Large intestine (tissue), 3 donors: Measurements from ENCODE around the gene MED15. TPM values are rescaled to one million over a fixed set of nuclear protein-coding genes. Genes with fewer than 3 reads are reported as not detected.
A peak's percentile ranks its signal among the peaks of the same experiment; 100 is the strongest.
"Not testable (repeated sequence)": the region's sequence is repeated elsewhere in the genome, so short reads cannot be mapped to it uniquely, and the experiment has no call there.

Experiments
- DNase-seq, 2 donors: peaks; one replicate each; pipeline versions ENCODE4 v3.0.0 to v3.0.0-alpha.2; 2013
- H3K27ac ChIP-seq: one replicate; pipeline ENCODE4 v1.5.1; 2013; ENCODE audit warnings: low read length
- H3K27me3 ChIP-seq: 2 replicates; pipeline ENCODE4 v1.6.1; 2013; ENCODE audit warnings: low read length; ENCODE audit not compliant: control insufficient read depth, insufficient read depth
- H3K36me3 ChIP-seq: 2 replicates; pipeline ENCODE4 v1.6.1; 2013; ENCODE audit warnings: low read length; ENCODE audit not compliant: control insufficient read depth, insufficient read depth
- H3K4me1 ChIP-seq: one replicate; pipeline ENCODE4 v1.6.1; 2013; ENCODE audit warnings: low read length; ENCODE audit not compliant: control insufficient read depth, insufficient read depth
- H3K4me3 ChIP-seq: one replicate; pipeline ENCODE4 v1.5.1; 2013; ENCODE audit warnings: low read length
- H3K9me3 ChIP-seq: one replicate; pipeline ENCODE4 v1.6.1; 2013; ENCODE audit warnings: mild to moderate bottlenecking, low read depth, low read length, moderate library complexity; ENCODE audit not compliant: control insufficient read depth
- WGBS: methylation state at CpG from one replicate; pipeline ENCODE4 v1.1.5; 2013; ENCODE audit warnings: low lambda C conversion rate; ENCODE audit not compliant: insufficient coverage; 5-methylcytosine and 5-hydroxymethylcytosine counted together
- polyA plus RNA-seq: library from polyadenylated mRNA; unstranded; fragments of 120-200 nt; gene quantifications from one replicate; pipeline ENCODE4 v1.2.1, GENCODE V29; 2013

The MED15 gene
- polyA plus RNA-seq, 1 donor = 51.5 TPM

DNA sequence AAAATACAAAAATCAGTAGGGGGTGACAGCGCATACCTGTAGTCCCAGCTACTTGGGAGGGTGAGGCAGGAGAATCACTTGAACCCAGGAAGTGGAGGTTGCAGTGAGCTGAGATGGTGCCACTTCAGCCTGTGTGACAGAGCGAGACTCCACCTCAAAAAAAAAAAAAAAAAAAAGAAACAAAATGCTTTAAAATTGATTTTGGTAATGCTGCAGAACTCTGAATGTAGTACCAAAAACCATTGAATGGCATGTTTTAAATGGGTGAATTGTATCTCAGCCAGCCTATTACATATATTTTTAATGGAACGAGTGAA lies 37.9 kb downstream of the MED15 start:
- not testable (repeated sequence) for H3K27me3 ChIP-seq, H3K4me1 ChIP-seq, H3K9me3 ChIP-seq, H3K27ac ChIP-seq, DNase-seq, H3K4me3 ChIP-seq
- H3K36me3 ChIP-seq = peaks cover 25% of the 10 kb centered on the region
- WGBS = no CpG with 5 or more reads among the region's 3 CpGs

DNA sequence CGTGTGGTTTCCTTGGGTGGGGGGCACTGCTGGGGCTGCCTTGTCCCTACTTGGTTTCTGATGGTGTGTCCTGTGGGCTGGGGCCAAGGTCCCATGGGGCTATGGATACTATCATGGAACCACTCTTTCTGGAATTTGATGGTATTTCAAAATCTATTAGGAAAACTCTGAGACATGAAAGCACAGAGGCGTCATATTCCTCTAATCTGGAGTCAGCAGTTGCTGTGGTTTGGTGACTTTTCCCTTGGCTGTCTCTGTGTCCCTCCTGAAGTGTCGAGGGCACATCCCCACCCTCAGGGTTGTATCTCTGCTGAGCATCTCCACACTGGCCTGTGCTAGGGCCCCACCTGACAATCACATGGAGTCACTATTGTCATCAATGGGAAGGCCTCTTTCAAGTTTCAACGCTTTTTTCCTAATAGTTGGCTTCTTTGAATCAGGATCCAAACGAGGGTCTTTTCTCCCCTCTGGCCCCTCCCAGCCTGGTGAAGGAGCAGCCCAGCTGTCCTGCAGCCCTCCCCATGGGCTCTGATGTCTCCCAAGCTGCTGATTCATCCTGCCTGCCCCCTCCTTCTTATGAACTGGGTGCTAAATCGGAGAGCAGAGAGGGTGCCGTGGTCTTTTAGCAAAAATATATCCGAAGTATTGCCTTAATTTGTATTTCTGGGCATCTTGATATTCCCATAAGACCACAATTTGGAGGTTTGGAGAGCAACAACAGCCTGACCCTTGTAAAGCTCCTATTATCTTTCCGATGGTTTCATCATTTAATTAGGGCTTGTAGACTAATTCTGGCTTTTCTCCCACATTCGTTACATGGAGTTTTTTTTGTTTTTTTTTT lies 38.5 kb downstream of the MED15 start:
- no peak for DNase-seq
- 90% methylated on average over 3 of the region's 10 CpGs for WGBS
- Histone ChIP-seq H3K4me3 (no peak overlapping the region), H3K27me3 (no peaks in the 10 kb centered on the region), H3K4me1 (no peaks in the 10 kb centered on the region), H3K27ac (no peak overlapping the region), H3K9me3 (no peaks in the 10 kb centered on the region), H3K36me3 (peaks cover 22% of the 10 kb centered on the region)

DNA sequence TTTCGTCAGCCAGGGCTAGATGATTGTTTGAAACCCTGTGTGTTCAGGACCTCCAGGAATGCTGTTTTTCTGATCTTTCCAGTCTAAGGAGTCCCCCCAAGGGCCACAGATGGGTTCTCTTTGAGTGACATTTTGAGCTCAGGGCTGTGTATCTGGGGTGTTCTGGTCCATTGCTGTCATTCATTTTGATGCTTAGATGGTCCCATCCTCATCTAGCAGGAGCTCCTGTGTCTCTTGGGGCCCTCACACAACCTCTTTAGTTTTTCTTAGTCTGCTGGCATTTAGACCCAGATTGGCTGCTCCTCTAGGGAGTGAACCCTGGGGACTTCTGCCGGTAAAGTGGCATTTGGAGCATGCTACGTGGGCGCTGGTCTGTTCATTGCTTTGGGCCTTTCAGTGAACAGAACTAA lies 39.1 kb downstream of the MED15 start:
- DNase-seq = no peak
- Histone ChIP-seq H3K9me3 (no peaks in the 10 kb centered on the region), H3K27ac (no peak overlapping the region), H3K27me3 (no peaks in the 10 kb centered on the region), H3K4me1 (no peaks in the 10 kb centered on the region), H3K4me3 (no peak overlapping the region), H3K36me3 (peaks cover 28% of the 10 kb centered on the region)
- WGBS = no CpG with 5 or more reads among the region's 4 CpGs

DNA sequence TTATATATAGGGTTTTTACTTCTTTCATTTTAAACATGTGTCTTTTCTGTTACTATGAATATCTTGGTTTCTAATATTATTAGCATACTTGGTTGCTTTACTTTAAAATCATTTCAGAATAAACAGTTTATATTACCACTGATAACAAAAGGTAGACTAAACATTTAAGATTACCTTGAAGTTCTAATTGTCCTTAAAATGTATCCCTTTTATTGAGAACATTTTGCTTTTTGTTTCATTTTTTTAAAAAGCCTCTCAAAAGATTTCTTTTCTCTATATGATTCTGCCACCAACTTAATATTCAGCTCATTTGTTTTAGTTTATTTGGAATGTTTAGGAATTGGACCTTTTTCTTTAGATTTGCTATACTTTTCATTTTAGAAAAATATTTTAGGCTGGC lies 39.6 kb downstream of the MED15 start:
- Histone ChIP-seq H3K27me3 (no peaks in the 10 kb centered on the region), H3K9me3 (no peaks in the 10 kb centered on the region), H3K36me3 (peaks cover 29% of the 10 kb centered on the region), H3K4me3 (no peak overlapping the region), H3K27ac (no peak overlapping the region), H3K4me1 (peaks cover 2% of the 10 kb centered on the region)
- DNase-seq = no peak

DNA sequence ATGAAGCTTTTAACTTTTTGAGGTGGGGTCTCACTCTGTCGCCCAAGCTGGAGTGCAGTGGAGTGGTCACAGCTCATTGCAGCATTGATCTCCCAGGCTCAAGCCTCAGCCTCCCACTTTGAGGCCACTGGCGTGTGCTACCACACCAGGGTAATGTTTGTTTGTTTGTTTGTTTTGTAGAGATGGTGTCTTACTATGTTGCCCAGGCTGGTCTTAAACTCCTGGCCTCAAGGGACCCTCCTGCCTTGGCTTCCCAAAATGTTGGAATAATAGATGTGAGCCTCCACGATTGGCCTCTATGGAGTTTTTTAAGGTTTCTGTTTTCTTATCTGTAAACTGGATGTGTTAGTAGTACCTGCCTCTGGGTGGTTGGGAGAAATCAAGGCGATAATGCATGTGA lies 41.4 kb downstream of the MED15 start:
- Histone ChIP-seq H3K9me3 (no peaks in the 10 kb centered on the region), H3K36me3 (peaks cover 34% of the 10 kb centered on the region), H3K27me3 (no peaks in the 10 kb centered on the region), H3K4me1 (peaks cover 13% of the 10 kb centered on the region), H3K4me3 (no peak overlapping the region), H3K27ac (no peak overlapping the region)
- WGBS = no CpG with 5 or more reads among the region's 4 CpGs
- no peak for DNase-seq

DNA sequence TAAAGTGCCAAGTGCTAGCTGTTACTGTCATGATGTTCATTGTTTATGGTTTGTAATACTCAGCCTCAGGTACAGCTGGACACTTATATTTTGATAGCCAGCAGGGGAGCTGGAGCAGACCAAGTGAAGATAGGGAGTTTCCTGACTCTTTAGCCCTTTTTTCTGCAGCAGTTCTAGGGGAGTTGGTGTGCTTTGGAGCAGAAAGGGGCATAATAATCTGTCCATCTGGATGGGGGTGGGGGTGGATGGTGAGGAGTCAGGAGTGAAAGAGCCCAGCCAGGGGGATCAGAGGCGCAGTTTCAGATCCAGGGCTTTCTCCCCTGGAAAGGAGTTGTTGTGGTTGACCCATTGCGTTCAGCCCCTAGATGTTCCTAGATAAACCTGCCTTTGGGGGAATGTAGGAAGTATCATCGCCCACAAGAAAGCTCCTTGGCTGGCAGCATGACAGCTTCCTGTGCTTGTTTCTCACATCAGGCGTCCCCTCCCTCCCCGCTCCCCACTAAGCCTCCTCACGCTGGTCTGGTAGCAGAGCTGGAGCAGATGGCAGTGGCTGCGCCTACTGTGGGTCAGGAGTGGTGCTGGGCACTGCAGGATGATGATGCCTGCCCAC lies 41.9 kb downstream of the MED15 start:
- H3K4me3 ChIP-seq = no peak overlapping the region
- H3K4me1 ChIP-seq = peaks cover 15% of the 10 kb centered on the region
- no peak overlapping the region for H3K27ac ChIP-seq
- no peak for DNase-seq
- WGBS = no CpG with 5 or more reads among the region's 7 CpGs
- H3K9me3 ChIP-seq = no peaks in the 10 kb centered on the region
- H3K27me3 ChIP-seq = no peaks in the 10 kb centered on the region
- H3K36me3 ChIP-seq = peaks cover 39% of the 10 kb centered on the region

DNA sequence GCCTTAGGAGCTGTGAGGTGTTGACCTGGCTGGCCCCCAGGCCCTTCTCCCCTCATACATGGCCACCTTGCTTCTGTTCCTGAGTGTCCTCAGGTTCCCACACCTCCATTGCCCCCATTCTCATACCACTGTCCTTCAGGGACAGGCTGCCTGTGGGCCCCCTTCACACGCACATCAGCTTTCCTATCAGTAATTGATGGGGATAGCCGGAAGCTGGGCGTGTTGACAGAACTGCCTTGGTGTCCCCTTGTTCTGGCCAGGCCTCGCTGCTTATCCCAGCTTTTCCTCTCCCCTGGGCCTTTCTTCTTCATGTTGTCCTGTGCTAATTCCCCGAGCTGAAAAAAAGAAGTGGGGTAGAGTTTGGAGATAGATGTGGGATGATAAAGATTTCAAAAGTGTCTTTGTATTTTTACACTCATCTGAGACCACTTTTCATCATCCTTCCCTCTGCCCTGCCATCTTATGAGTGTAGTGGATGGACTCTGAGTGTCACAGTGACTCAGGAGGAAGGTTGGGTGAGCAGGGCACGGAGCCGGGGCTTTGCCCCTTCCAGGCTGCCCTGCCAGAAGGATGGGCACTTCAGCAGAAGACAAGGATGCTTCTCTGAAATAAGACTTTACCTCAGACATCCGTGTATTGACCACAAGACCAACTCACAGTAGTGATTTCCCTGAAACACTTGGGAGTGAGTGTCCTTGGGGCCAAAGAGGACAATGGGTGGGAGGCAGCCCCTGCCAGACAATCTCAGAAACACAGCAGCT lies 42.8 kb downstream of the MED15 start:
- WGBS = no CpG with 5 or more reads among the region's 8 CpGs
- H3K27me3 ChIP-seq = no peaks in the 10 kb centered on the region
- peaks cover 43% of the 10 kb centered on the region for H3K36me3 ChIP-seq
- H3K27ac ChIP-seq = peak overlapping the region; percentile 27
- H3K4me1 ChIP-seq = peaks cover 15% of the 10 kb centered on the region
- no peaks in the 10 kb centered on the region for H3K9me3 ChIP-seq
- H3K4me3 ChIP-seq = no peak overlapping the region
- no peak for DNase-seq

DNA sequence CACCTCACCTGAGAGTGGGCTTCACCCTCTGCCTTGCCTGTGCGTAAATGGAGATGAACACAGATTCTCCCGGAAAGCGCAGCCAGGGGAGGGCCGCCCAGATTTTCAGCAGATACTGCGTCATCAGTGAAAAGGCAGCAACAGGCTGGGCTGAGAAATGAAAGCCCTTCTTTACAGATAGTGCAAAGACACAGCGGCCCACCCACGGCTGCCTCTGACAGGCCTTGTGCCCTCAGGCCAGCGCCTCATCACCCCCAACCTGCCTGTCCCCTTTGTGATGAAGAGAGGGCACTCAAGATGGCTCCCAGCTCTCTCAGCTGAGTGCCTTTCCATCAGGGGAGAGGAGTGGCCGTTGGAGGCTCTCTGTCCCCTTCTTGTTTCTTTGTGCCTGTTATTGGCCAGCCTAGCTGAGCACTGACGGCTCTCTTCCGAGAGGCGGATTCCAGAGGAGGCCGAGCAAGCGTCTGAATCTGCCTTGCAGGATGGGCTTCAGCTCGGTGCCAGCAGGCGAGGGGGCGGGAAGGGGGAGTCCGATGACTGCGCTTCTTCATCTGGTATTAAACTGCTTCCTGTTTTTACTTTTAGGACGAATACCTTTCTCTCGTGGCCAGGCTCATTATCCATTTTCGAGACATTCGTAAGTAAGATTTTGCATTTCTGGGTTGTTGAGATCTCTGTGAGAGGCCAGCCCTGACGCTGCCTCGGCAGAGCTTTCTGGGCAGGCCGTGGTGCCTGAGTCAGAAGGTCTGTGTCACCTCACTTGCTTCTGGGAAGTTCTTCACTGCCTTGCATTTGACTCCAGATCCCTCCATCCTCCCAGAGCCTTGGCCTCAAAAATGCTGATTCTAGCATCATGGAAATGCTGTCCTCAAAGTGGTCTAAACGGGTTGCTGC lies 43.7 kb downstream of the MED15 start:
- H3K9me3 ChIP-seq = no peaks in the 10 kb centered on the region
- H3K4me3 ChIP-seq = no peak overlapping the region
- no CpG with 5 or more reads among the region's 27 CpGs for WGBS
- H3K27ac ChIP-seq = peak overlapping the region; percentile 27
- H3K4me1 ChIP-seq = peaks cover 15% of the 10 kb centered on the region
- H3K27me3 ChIP-seq = no peaks in the 10 kb centered on the region
- peaks cover 46% of the 10 kb centered on the region for H3K36me3 ChIP-seq
- DNase-seq = peak in 1 of 2 donors; percentile 15

DNA sequence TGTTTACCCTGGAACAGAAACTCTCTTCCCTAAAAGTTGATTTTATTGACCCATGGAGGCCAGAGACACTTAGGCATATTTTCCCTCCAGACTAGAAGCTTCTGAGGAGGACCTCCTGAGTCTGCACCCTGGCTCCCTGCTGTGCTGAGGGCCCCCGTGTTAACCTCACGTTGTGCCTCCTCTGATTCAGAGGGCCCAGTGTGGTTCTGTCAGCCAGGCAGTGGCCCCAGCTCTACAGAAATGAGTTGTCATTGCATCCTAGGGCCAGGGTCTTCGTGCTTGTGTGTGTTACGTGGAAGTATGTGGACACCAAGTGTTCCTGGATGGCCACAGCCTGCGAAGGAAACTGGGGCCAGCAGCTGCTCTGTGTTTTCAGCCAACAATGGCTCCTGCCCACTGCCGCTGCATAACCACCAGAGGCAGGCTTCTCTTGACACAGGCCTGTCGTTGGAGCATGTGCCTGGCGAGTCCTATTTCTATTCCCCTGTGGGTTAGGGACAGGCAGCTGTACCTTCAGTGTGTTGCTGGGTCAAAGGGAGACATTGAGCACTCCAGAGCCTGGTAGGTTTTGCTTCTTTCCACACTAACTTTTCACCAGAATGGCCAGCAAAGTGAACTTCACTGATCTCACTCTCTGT lies 44.5 kb downstream of the MED15 start:
- no CpG with 5 or more reads among the region's 8 CpGs for WGBS
- DNase-seq = no peak
- Histone ChIP-seq H3K4me1 (peaks cover 15% of the 10 kb centered on the region), H3K27ac (peak overlapping the region; percentile 63), H3K4me3 (no peak overlapping the region), H3K36me3 (peaks cover 52% of the 10 kb centered on the region), H3K27me3 (no peaks in the 10 kb centered on the region), H3K9me3 (no peaks in the 10 kb centered on the region)
